CD4-positive, alpha-beta T cell treated with Interferon gamma for 1 hour (primary cell): Measurements from ENCODE around the gene ZIC1.

ENCODE experiments used
- DNase-seq: peaks from one replicate; pipeline ENCODE4 v3.0.0-alpha.2; 2020

Gene ZIC1

GRCh38 chr3:147424581-147425387 is 15.6 kb downstream of the ZIC1 start:
- DNase-seq: no peak

DNA sequence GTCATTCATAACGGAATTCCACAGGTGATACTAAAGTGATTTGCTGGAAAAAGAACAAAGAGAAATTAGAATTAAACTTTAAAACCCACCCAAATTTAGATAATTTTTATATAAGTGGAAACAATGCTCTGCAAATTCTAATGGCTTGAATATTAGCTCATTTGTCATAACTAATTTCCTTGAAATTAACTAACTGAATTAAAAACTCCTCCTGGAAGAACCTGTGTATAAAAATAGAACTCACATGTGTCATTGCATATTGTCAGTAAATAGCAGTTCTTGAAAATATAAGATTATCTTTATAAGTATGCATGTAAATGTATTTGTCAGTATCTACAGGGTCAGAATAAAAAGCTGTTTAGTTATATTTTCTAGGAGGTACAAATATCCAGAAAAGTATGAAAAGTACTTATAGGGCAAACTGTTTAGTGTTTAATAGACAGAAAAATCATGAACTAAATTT is 16.3 kb downstream of the ZIC1 start:
- DNase-seq: no peak

GRCh38 chr3:147426931-147427330 is 17.8 kb downstream of the ZIC1 start:
- no peak for DNase-seq

DNA sequence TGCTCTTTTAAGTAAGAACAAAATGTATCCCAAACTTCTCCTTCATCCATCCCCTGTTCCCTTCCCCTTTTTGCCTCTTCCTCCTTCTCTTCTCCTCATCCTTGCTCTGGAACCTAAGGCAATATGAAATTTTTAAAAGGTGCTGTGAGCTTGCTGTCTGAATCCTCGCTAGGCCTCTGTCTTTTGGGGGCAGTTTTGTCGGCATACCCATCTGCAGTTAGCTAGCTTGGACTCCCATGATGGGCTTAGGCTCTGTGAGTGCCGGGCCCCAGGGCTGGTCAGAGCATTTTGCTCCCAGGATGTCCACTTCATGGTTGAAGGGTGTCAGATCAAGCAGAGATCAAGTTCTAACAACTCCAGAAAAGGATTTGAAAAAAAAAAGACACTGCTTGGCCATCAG is 18.6 kb downstream of the ZIC1 start:
- no peak for DNase-seq

GRCh38 chr3:147428326-147428725 is 19.2 kb downstream of the ZIC1 start:
- DNase-seq: no peak

- no peak for DNase-seq
Measured at GRCh38 chr3:147428754-147429153, 19.6 kb downstream of the ZIC1 start.

- DNase-seq: no peak
Measured at GRCh38 chr3:147431751-147432150, 22.6 kb downstream of the ZIC1 start.

DNA sequence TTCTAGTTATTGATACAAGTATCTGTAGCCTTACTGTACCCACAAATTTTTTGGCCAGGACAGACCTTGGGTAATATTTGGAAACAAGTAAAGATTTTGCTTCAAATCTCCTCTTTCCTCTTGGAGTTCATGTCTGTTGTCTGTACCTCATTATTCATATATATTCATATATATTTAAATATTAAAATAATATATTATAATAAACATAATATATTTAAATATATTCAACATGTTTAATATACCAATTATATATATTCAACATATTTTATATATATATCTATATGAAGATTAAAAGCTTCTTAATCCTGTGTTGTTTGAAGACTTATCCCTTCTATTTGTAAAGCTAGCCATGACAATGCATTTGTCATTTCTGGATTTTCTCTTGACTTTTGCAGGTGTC is 38.1 kb downstream of the ZIC1 start:
- no peak for DNase-seq

- no peak for DNase-seq
Measured at GRCh38 chr3:147449669-147450068, 40.5 kb downstream of the ZIC1 start.

DNA sequence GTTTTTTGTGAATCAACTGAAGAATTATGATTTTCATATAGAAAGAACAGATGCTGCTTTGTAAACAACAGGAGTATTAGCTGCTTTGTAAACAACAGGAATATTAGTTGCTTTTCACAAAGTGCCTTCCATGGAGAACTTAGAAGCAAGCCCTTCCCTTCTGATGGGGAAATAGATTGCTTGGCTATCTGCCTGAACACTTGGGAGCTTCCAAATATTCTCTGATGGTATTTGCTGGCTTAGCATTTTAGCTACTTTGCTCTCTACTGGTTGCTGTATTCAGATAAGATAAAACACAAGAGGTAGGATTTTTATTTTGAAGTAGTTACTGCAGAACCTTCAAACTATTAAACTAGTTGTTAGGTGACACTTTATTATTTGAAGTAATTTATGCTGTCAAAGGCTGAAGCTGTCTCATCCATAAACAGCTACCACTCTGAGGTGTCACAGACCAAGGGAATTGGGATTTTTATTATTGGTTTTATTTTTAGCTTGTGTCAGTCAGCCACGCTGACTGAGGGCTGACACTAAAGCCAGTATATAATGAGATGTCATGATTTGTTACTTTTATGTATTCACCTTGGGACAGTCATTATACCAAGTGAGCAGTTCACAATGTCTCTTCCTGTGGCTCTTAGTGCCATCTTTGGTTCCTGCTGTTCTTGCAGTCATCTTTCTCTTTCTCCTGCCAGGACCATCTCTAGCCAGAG is 50.0 kb downstream of the ZIC1 start:
- DNase-seq: no peak

- no peak for DNase-seq
Measured at GRCh38 chr3:147462856-147463255, 53.7 kb downstream of the ZIC1 start.
